Gastrocnemius medialis (tissue), 4 donors: Measurements from ENCODE around the gene ARMC8. TPM values are rescaled to one million over a fixed set of nuclear protein-coding genes. Genes with fewer than 3 reads are reported as not detected.

ENCODE experiments used
- ATAC-seq, 2 donors: fragments of 150-250 bp; one replicate each; pipeline ENCODE4 v1.9.1; 2016
- DNase-seq, 2 donors: peaks; one replicate each; pipeline ENCODE4 v3.0.0-alpha.2; 2019
- H3K27ac ChIP-seq, 4 donors: fragments of 200-600 bp; sonication (generic); 1 replicate in 1 of 4; 2 replicates in 3 of 4; pipeline ENCODE4 v1.5.1; 2016 to 2018; ENCODE audit warnings: mild to moderate bottlenecking in 2 of 4, moderate library complexity in 1 of 4
- H3K27me3 ChIP-seq, 3 donors: fragments of 200-600 bp; sonication (generic) in 2 of 3; 1 replicate in 1 of 3; 2 replicates in 2 of 3; pipeline versions ENCODE4 v1.5.1 to v1.6.0; 2016 to 2019; ENCODE audit warnings: mild to moderate bottlenecking in 1 of 3, moderate library complexity in 1 of 3
- H3K36me3 ChIP-seq, 2 donors: fragments of 200-600 bp; sonication (generic) in 1 of 2; one replicate each; pipeline ENCODE4 v1.5.1; 2017 to 2018
- H3K4me1 ChIP-seq, 2 donors: fragments of 200-600 bp; sonication (generic) in 1 of 2; one replicate each; pipeline ENCODE4 v1.5.1; 2016 to 2017; ENCODE audit warnings: mild to moderate bottlenecking in 2 of 2
- H3K4me3 ChIP-seq, 4 donors: fragments of 200-600 bp; sonication (generic) in 3 of 4; 1 replicate in 1 of 4; 2 replicates in 3 of 4; pipeline ENCODE4 v1.5.1; 2016 to 2019; ENCODE audit warnings: mild to moderate bottlenecking in 2 of 4
- H3K9me3 ChIP-seq, 3 donors: fragments of 200-600 bp; sonication (generic) in 2 of 3; 1 replicate in 1 of 3; 2 replicates in 2 of 3; pipeline ENCODE4 v1.5.1; 2016 to 2019
- CTCF ChIP-seq, 5 experiments: fragments of 450-650 bp in 3 of 5; fragments of 200-600 bp in 2 of 5; sonication (generic) in 2 of 5; IDR thresholded peaks in 4 of 5; conservative IDR thresholded peaks in 1 of 5; 1 replicate in 4 of 5; 2 replicates in 1 of 5; pipeline ENCODE4 v1.5.1; 2016 to 2019; ENCODE audit warnings: antibody characterized with exemption in 5 of 5, mild to moderate bottlenecking in 3 of 5, moderate library complexity in 3 of 5
- POLR2A ChIP-seq, 2 donors: fragments of 450-650 bp; IDR thresholded peaks; one replicate each; pipeline ENCODE4 v1.6.1; 2017; ENCODE audit warnings: antibody characterized with exemption in 2 of 2, mild to moderate bottlenecking in 2 of 2, moderate library complexity in 2 of 2
- in situ Hi-C, 4 donors: fragments of 200-750 bp; cut with MboI; loops; one replicate each; pipeline versions ENCODE4 v1.15.0 to v1.8.0; 2017; ENCODE audit warnings: low sequenced_read_pairs in 4 of 4
- intact Hi-C: fragments of 100-400 bp; cut with DNase I; formaldehyde crosslinking; loops from one replicate; pipeline ENCODE4 v1.15.1; 2023; ENCODE audit warnings: low total_unique reads
- total RNA-seq, 4 donors: library from RNA; depleted of rRNA; stranded (reverse); fragments of >200 nt; gene quantifications; one replicate each; pipeline versions ENCODE4 v1.1.0 to v1.2.3, GENCODE V29; 2016

ARMC8 gene
- total RNA-seq, 4 donors from 2014 or later, result 53.1 to 83.1 (median 65.8) TPM

- no peak overlapping the region for H3K4me3 ChIP-seq
- intact Hi-C loops, result loop anchor here (5.0 to 10.0 kb wide), 4 partner anchors 142 to 732 kb away; partner anchors contain the start of genes CEP70 and NME9
- H3K27ac ChIP-seq, result no peak overlapping the region
- ATAC-seq (no peak), DNase-seq (no peak)
- H3K27me3 ChIP-seq, result no peaks in the 10 kb centered on the region
- TF ChIP-seq POLR2A (IDR thresholded peaks at IDR 0.05) (no peak), CTCF (IDR thresholded peaks at IDR 0.05 in 4 of 5, conservative IDR thresholded peaks at IDR 0.05 in 1 of 5) (no peak)
- no peaks in the 10 kb centered on the region for H3K36me3 ChIP-seq
- H3K4me1 ChIP-seq, result peaks cover 20 to 22% of the 10 kb centered on the region in 2 donors
- no peaks in the 10 kb centered on the region for H3K9me3 ChIP-seq
- in situ Hi-C loops, result loop anchor here in 1 of 4 donors (25.0 kb wide), 1 partner anchor 152 kb away; the partner anchor contains the start of genes MRAS and NME9
Observed at GRCh38 chr3:138184994-138185393, 2.1 kb upstream of the ARMC8 start.

DNA sequence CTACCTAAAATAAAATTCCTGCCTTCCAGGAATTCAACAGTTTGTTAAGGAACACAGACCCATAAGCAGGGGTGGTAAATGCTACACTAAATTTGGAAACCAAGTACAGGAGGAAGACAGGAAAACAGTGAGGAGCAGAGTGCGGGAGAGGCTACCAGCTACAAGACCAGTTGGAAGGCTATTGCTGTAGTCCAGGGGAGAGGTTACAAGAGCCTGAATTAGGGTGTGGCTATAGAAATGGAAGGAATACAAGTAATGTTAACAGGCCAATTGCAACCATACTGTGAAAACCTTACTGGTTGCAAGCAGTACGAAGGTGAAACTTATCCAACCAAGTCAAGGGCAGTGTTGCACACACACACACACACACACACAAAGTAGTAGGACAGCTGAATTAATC, 880 bp upstream of the ARMC8 start:
- no peak for ATAC-seq

GRCh38 chr3:138186803-138187295, 252 bp upstream of the ARMC8 start:
- Histone ChIP-seq H3K27ac (peak overlapping the region; percentile 92 to 99 (median 98)), H3K27me3 (no peaks in the 10 kb centered on the region), H3K4me3 (peak overlapping the region; percentile 72 to 99 (median 92)), H3K9me3 (no peaks in the 10 kb centered on the region), H3K4me1 (peaks cover 36 to 38% of the 10 kb centered on the region in 2 donors), H3K36me3 (peaks cover 0 to 5% of the 10 kb centered on the region in 2 donors)
- in situ Hi-C loops (loop anchor here in 1 of 4 donors (25.0 kb wide), 1 partner anchor 150 kb away; the partner anchor contains the start of genes MRAS and NME9), intact Hi-C loops (loop anchor here (1.0 to 10.0 kb wide), 7 partner anchors 13 to 730 kb away; partner anchors contain the start of genes CEP70, DBR1, DZIP1L and MRAS)
- TF ChIP-seq CTCF (IDR thresholded peaks at IDR 0.05 in 4 of 5, conservative IDR thresholded peaks at IDR 0.05 in 1 of 5) (no peak), POLR2A (IDR thresholded peaks at IDR 0.05) (no peak)
- DNase-seq (peak; percentile 81 to 91), ATAC-seq (peak; percentile 26 to 35)

More for the DNA sequence above, 880 bp upstream of the ARMC8 start:
- Histone ChIP-seq H3K4me1 (peaks cover 32% of the 10 kb centered on the region in 2 donors), H3K4me3 (peak overlapping the region in 3 of 4 donors; percentile 91 to 99 (median 92)), H3K9me3 (no peaks in the 10 kb centered on the region), H3K27me3 (no peaks in the 10 kb centered on the region), H3K36me3 (peaks cover 0 to 5% of the 10 kb centered on the region in 2 donors), H3K27ac (peak overlapping the region; percentile 92 to 99 (median 98))
- TF ChIP-seq CTCF (IDR thresholded peaks at IDR 0.05 in 4 of 5, conservative IDR thresholded peaks at IDR 0.05 in 1 of 5) (no peak), POLR2A (IDR thresholded peaks at IDR 0.05) (no peak)
- intact Hi-C loops, result loop anchor here (2.0 to 10.0 kb wide), 5 partner anchors 71 to 731 kb away; partner anchors contain the start of genes CEP70, DZIP1L and NME9
- DNase-seq, result no peak
- in situ Hi-C loops, result loop anchor here in 1 of 4 donors (25.0 kb wide), 1 partner anchor 151 kb away; the partner anchor contains the start of genes MRAS and NME9

DNA sequence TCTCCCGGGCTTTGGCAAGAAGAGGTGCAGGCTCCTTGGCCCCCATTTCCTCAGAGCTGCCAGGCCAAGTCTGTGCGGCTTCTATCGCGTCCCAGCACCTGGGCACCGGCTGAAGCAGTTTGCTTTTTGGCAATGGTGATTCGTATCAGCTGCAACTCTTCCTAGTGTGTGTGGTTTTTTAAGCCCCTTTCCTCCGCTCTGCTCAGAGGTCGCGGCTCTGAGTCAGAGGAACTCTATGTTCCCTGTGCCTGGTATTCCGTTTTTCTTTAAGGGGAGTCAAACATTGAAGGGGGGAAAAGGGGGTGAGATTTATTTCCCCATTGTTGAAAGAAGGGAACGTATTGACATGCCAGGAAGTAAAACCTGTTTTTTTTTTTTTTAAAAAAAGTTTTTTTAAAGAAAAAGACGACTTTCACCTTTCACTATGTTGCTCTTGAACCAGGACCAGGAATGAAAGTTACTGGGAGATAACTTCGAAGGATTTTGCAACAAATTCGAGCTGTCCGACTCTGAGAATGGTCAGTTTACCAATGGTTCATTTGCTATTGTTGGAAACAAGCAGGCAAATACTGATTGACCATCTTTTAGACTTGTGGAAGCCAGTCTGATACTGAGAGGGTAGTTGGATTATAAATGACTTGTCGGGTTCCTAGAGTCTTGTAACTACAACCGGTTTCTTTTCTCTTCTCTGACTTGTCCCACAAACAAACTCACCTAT, 1.1 kb downstream of the ARMC8 start:
- Histone ChIP-seq H3K27ac (peak overlapping the region; percentile 92 to 99 (median 98)), H3K36me3 (peaks cover 0 to 5% of the 10 kb centered on the region in 2 donors), H3K9me3 (no peaks in the 10 kb centered on the region), H3K4me3 (peak overlapping the region; percentile 72 to 99 (median 92)), H3K27me3 (no peaks in the 10 kb centered on the region), H3K4me1 (peaks cover 36 to 44% of the 10 kb centered on the region in 2 donors)
- intact Hi-C loops (loop anchor here (5.0 to 10.0 kb wide), 4 partner anchors 139 to 729 kb away; partner anchors contain the start of genes CEP70 and NME9), in situ Hi-C loops (loop anchor here in 1 of 4 donors (25.0 kb wide), 1 partner anchor 149 kb away; the partner anchor contains the start of genes MRAS and NME9)
- peak; percentile 59 to 71 for ATAC-seq
- no peak for DNase-seq
- TF ChIP-seq POLR2A (IDR thresholded peaks at IDR 0.05), result no peak
- no peak for TF ChIP-seq CTCF (IDR thresholded peaks at IDR 0.05 in 4 of 5, conservative IDR thresholded peaks at IDR 0.05 in 1 of 5)
